HT-29 (cell line): ENCODE data around the gene TPM4. TPM values are rescaled to one million over a fixed set of nuclear protein-coding genes. Genes with fewer than 3 reads are reported as not detected.
"Not testable (repeated sequence)": the region's sequence is repeated elsewhere in the genome, so short reads cannot be mapped to it uniquely, and the experiment has no call there.

Source experiments
- DNase-seq: peaks from one replicate; pipeline ENCODE4 v3.0.0-alpha.2; 2015; ENCODE audit warnings: low spot score
- total RNA-seq: library from RNA; depleted of rRNA; stranded (reverse); fragments of >200 nt; shearing (Covaris generic); gene quantifications from 2 replicates; pipeline ENCODE4 v1.2.3, GENCODE V29; 2014; rRNA removed

The TPM4 gene
- 160 and 166 TPM in 2 replicates for total RNA-seq

DNA sequence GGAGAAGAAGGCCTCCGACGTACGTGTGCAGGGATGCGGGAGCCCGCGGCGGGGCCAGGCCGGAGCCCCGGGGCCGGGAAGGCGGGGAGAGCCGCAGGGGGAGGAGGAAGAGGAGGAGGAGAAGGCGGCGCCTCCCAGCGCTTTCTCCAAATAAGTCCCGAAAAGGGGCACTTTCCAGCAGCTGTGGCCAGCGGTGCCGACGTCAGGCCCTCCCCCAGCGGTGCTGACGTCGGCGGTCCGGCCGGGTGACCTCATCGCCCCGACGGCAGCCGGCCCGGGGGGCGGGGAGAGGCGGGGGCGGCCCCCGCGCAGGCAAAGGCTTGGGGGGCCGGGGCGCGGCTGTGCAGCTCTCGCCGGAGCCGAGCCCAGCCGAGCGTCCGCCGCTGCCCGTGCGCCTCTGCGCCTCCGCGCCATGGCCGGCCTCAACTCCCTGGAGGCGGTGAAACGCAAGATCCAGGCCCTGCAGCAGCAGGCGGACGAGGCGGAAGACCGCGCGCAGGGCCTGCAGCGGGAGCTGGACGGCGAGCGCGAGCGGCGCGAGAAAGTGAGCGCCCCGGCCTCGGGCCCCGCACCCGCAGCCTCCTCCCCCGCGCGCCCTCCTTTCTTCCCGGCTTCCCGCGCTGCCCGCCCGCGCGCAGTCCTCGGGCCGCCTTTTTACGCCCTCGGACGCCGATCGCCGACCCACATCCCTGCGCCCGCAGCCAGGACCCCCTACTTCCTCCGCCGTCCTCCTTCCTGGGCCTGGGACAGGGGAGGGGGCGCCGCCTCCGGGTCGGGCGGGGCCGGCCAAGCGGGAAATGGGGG, at the start of gene TPM4:
Gene TPM4, plus strand, starts transcription at position 342 of the 804 bp plus-strand sequence. Its CDS starts 71 bp downstream, at position 413.
- peak; percentile 80 for DNase-seq

DNA sequence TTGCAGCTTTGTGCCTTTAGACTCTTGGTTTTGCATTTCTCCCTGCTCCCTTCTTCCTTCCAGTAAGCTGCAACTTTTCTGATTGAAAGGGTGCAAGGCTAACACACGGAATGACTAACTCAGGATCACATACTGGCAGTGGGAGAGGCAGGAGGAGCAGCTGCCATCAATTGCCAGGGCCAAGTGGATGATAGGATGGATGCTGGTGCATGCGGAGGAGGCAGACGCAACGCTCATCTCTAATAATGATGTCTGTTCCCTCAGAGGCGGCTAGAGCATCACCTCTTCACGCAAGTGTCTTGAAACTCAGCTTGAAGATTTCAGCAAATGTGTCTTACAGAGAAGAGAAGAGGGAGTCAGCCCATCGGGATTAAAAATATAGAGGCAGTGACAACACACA, 49.5 kb upstream of the TPM4 start:
- no peak for DNase-seq

GRCh38 chr19:16027528-16027927, 48.8 kb upstream of the TPM4 start:
- no peak for DNase-seq

DNA sequence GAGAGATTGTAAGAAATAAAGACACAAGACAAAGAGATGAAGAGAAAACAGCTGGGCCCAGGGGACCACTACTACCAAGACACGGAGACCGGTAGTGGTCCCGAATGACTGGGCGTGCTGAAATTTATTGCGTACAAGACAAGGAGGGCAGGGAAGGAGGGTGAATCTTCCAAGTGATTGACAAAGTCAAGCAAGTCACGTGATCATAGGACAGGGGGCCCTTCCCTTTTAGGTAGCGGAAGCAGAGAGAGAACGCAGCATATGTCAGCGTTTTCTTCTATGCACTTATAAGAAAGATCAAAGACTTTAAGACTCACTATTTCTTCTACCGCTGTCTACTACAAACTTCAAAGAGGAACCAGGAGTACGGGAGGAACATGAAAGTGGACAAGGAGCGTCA, 46.1 kb upstream of the TPM4 start:
- not testable (repeated sequence) for DNase-seq

GRCh38 chr19:16030964-16031871, 45.1 kb upstream of the TPM4 start:
- DNase-seq = no peak

DNA sequence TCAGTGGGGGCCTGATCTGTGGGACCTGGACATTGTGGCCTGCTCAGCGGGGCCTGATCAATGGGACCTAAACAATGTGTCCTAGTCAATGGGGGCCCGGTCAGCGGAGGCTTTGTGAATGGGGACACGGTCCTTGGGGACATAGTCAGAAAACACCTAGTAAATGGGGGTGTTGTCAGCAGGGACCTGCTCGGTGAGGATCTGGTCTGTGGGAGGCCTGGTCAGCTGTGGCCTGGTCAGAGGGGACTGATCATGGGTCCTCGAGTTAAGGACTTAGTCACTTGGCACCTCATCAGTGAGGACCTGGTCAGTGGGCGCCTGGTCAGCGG, 44.5 kb upstream of the TPM4 start:
- DNase-seq = no peak

GRCh38 chr19:16032509-16033135, 43.7 kb upstream of the TPM4 start:
- DNase-seq = no peak

DNA sequence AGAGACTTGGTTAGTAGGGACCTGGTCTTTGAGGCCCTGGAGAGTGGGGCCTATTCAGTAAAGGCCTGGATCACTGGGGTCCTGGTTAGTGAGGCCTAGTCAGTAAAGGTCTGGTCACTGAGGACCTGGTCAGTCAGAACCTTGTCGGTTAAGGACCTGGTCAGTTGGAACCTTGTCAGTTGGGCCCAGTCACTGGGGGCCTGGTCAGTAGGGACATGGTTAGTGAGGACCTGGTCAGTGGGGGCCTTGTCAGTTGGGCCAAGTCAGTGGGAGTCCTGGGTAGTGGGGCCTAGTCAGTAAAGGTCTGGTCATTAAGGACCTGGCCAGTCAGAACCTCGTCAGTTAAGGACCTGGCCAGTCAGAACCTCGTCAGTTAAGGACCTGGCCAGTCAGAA, 43.2 kb upstream of the TPM4 start:
- no peak for DNase-seq

DNA sequence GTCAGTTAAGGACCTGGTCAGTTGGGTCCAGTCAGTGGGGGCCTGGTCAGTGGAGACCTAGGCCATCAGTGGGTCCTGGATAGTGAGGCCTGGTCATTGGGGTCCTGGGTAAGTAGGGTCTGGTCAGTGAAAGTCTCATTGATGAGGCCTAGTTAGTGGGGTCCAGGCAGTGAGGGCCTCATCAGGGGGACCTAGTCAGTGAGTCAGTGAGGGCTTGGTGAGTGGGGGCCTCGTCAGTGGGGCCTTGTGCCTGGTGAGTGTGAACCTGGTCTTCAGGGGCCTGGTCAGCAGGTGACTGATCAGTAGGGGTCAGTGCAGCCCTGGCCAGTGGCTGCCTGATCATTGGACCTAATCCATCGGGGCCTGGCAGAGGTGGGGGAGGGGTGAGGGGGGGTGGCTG, 42.6 kb upstream of the TPM4 start:
- DNase-seq = no peak

- DNase-seq = no peak
These were observed 42.1 kb upstream of the TPM4 start for GRCh38 chr19:16034180-16034579.

DNA sequence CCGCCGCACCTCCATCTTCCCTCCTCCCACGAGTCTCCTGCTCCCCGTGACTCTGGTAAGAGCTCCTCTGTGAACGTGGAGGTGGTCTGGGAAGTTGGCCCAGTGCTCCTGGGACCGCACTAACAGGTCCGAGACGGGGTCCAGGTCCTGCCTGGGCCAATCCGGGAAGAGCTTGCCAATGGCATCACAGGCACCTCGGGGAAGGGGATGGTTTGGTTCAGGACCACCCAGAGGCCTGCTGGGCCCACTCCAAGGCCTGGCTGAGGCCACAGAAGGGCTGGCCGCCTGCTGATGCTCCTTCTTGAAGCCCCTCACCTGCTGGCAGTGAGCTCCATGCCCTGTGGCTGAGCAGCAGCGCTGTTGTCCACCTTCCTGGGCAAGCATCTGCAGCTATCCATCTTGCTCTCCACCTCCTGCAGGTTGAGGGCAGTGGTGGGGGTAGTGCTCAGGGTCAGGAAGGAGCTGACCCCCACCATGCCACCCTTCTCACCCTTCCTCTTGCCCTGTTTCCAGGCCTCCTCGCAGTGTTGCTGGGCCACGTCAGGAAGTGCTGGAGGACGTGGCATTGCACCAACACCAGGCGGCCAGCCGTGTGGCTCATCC, 41.2 kb upstream of the TPM4 start:
- DNase-seq = no peak

GRCh38 chr19:16035601-16036297, 40.5 kb upstream of the TPM4 start:
- DNase-seq = no peak

GRCh38 chr19:16036397-16036925, 39.8 kb upstream of the TPM4 start:
- no peak for DNase-seq

DNA sequence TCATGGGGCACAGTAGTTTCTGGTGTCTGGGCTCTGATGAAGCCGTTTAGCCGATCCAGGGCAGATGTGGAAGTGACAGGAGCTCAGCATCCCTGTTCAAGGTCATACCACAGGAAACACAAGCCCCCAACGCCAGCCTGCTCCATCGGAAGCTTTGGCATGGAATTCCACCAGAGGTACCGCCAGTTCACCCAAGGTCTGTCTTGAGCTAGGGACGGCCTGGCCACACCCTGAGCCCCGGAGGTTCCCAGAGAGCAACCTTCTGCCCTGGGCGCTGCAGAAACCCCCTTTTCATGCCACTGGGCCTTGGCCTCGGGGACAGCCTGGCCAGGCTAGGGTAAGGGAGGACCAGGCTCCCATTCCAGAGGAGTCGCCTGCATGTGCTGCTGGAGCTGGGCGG, 39.4 kb upstream of the TPM4 start:
- DNase-seq = no peak

- no peak for DNase-seq
These were observed 38.7 kb upstream of the TPM4 start for GRCh38 chr19:16037424-16038195.

- no peak for DNase-seq
These were observed 38.0 kb upstream of the TPM4 start for GRCh38 chr19:16038196-16038695.

DNA sequence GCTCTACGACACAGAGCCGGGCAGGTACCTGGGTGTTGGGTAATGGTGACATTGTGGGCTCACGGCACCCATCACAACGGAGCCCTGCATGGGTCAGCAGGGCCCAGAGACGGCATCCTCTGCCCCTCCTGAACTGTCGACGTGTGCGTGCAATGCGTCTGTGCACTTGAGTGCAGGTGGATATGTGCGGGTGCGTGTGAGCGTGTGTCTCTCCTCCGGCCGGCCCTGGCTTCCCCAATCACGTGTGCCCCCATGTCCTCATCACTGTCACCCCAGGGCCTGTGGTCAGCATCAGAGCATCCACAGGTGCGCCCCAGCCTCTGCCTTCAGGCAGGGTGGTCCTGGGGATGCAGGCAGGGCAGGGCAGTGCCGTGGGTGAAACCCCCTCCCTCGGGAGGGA, 37.2 kb upstream of the TPM4 start:
- no peak for DNase-seq

- no peak for DNase-seq
These were observed 36.8 kb upstream of the TPM4 start for GRCh38 chr19:16039545-16039944.

DNA sequence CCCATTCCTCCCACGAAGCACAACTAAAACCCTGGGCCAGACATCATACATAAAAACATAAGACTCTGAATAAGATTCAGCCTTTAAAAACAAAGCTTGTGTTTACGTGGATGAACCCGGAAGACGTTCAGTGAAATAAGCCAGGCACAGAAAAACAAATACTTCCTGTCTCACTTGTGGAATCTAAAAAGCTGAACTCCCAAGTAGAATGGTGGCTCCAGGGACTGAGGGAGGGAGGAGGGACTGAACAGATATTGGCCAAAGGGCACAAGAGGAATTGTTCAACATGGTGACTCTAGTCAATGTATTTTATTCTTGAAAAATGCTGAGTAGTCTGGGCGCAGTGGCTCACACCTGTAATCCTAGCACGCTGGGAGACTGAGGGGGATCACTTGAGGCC, 35.7 kb upstream of the TPM4 start:
- no peak for DNase-seq
